HepG2 (cell line): ENCODE measurements around the gene CNNM2. TPM values are rescaled to one million over a fixed set of nuclear protein-coding genes. Genes with fewer than 3 reads are reported as not detected.

Source experiments
- ADNP ChIP-seq: sonication (generic); formaldehyde crosslinking; IDR thresholded peaks from 2 replicates; pipeline ENCODE4 v1.4.0; 2020; ENCODE audit warnings: missing genetic modification reagents
- ARNT2 ChIP-seq: sonication (generic); formaldehyde crosslinking; IDR thresholded peaks from 2 replicates; pipeline ENCODE4 v1.8.0; 2022; ENCODE audit warnings: mild to moderate bottlenecking, low read depth, missing genetic modification reagents, moderate library complexity
- ASH2L ChIP-seq: fragments of 300-600, 200-600 bp; sonication (generic); IDR thresholded peaks from 2 replicates; pipeline ENCODE4 v1.7.0; 2017; ENCODE audit warnings: low read depth, mild to moderate bottlenecking, moderate library complexity, mixed read lengths, low read length; ENCODE audit not compliant: insufficient read length
- ATF1 ChIP-seq: IDR thresholded peaks from 2 replicates; pipeline ENCODE4 v1.6.1; 2016; ENCODE audit warnings: mild to moderate bottlenecking, control low read depth
- DPF2 ChIP-seq: sonication (generic); formaldehyde crosslinking; IDR thresholded peaks from 2 replicates; pipeline ENCODE4 v1.4.0; 2020; ENCODE audit warnings: mild to moderate bottlenecking, low read depth, missing genetic modification reagents, borderline replicate concordance
- FOXA3 ChIP-seq: IDR thresholded peaks from 2 replicates; pipeline ENCODE4 v1.6.1; 2016; ENCODE audit warnings: missing genetic modification reagents, missing compliant biosample characterization
- GZF1 ChIP-seq: sonication (generic); formaldehyde crosslinking; IDR thresholded peaks from 2 replicates; pipeline ENCODE4 v1.5.1; 2020; ENCODE audit warnings: mild to moderate bottlenecking, missing genetic modification reagents
- HDAC1 ChIP-seq: sonication (generic); formaldehyde crosslinking; IDR thresholded peaks from 2 replicates; pipeline ENCODE4 v1.5.1; 2020; ENCODE audit warnings: mild to moderate bottlenecking, missing genetic modification reagents
- HIVEP1 ChIP-seq: sonication (generic); formaldehyde crosslinking; IDR thresholded peaks from 2 replicates; pipeline ENCODE4 v1.4.0; 2020; ENCODE audit warnings: mild to moderate bottlenecking, missing genetic modification reagents
- HMGXB4 ChIP-seq, 2 experiments: sonication (generic) in 1 of 2; formaldehyde crosslinking in 1 of 2; IDR thresholded peaks; 2 replicates each; pipeline versions ENCODE4 v1.4.0 to v1.6.1; 2018 to 2020; ENCODE audit warnings: missing genetic modification reagents in 2 of 2, borderline replicate concordance in 1 of 2, low read depth in 1 of 2, mild to moderate bottlenecking in 1 of 2, missing biosample characterization in 1 of 2
- HOXA7 ChIP-seq: sonication (generic); formaldehyde crosslinking; IDR thresholded peaks from 2 replicates; pipeline ENCODE4 v1.8.1; 2022; ENCODE audit warnings: mild to moderate bottlenecking, missing genetic modification reagents, moderate library complexity
- IKZF1 ChIP-seq: fragments of 450-650 bp; IDR thresholded peaks from 2 replicates; pipeline ENCODE4 v1.7.1; 2016
- IRF2 ChIP-seq: IDR thresholded peaks from 2 replicates; pipeline ENCODE4 v1.6.1; 2018; ENCODE audit warnings: missing genetic modification reagents, missing compliant biosample characterization
- MYPOP ChIP-seq: sonication (generic); formaldehyde crosslinking; IDR thresholded peaks from 2 replicates; pipeline ENCODE4 v1.8.1; 2023; ENCODE audit warnings: mild to moderate bottlenecking, moderate library complexity, missing genetic modification reagents
- SMAD3 ChIP-seq: sonication (generic); formaldehyde crosslinking; IDR thresholded peaks from 2 replicates; pipeline ENCODE4 v1.4.0; 2020; ENCODE audit warnings: missing genetic modification reagents
- THAP11 ChIP-seq: IDR thresholded peaks from 2 replicates; pipeline ENCODE4 v1.6.1; 2016; ENCODE audit warnings: missing biosample characterization, missing genetic modification reagents
- THAP7 ChIP-seq: sonication (generic); formaldehyde crosslinking; IDR thresholded peaks from 2 replicates; pipeline ENCODE4 v1.8.1; 2023; ENCODE audit warnings: mild to moderate bottlenecking, missing genetic modification reagents
- TMF1 ChIP-seq: sonication (generic); formaldehyde crosslinking; IDR thresholded peaks from 2 replicates; pipeline ENCODE4 v1.8.1; 2022; ENCODE audit warnings: low read depth, missing genetic modification reagents
- YEATS4 ChIP-seq: sonication (generic); formaldehyde crosslinking; IDR thresholded peaks from 2 replicates; pipeline ENCODE4 v1.4.0; 2020; ENCODE audit warnings: missing genetic modification reagents, borderline replicate concordance
- ZFAT ChIP-seq: sonication (generic); formaldehyde crosslinking; conservative IDR thresholded peaks from 2 replicates; pipeline ENCODE4 v1.8.1; 2023; ENCODE audit warnings: missing genetic modification reagents, inconsistent platforms
- ZFP36 ChIP-seq: fragments of 150-350 bp; IDR thresholded peaks from 2 replicates; pipeline ENCODE4 v1.6.1; 2018; ENCODE audit warnings: borderline replicate concordance, low read length, low read depth; ENCODE audit not compliant: partially characterized antibody
- ZNF570 ChIP-seq: sonication (generic); formaldehyde crosslinking; IDR thresholded peaks from 2 replicates; pipeline ENCODE4 v1.4.0; 2020; ENCODE audit warnings: mild to moderate bottlenecking, missing genetic modification reagents, borderline replicate concordance
- ZNF580 ChIP-seq: IDR thresholded peaks from 2 replicates; pipeline ENCODE4 v1.6.1; 2016; ENCODE audit warnings: low read depth, borderline replicate concordance
- ZNF605 ChIP-seq: sonication (generic); formaldehyde crosslinking; IDR thresholded peaks from 2 replicates; pipeline ENCODE4 v1.8.0; 2022; ENCODE audit warnings: mild to moderate bottlenecking, missing genetic modification reagents
- ZNF784 ChIP-seq: sonication (generic); formaldehyde crosslinking; IDR thresholded peaks from 2 replicates; pipeline ENCODE4 v1.5.1; 2020; ENCODE audit warnings: missing genetic modification reagents, mild to moderate bottlenecking, borderline replicate concordance
- ZSCAN20 ChIP-seq: sonication (generic); formaldehyde crosslinking; IDR thresholded peaks from 2 replicates; pipeline ENCODE4 v1.4.0; 2020; ENCODE audit warnings: missing genetic modification reagents, mild to moderate bottlenecking, borderline replicate concordance
- polyA plus RNA-seq, 8 experiments: library from polyadenylated mRNA; depleted of rRNA in 3 of 8; stranded (reverse) in 7 of 8; unstranded in 1 of 8; fragments of >200 nt; fragmentation: Illumina TruSeq in 4 of 8; extraction: Trizol in 4 of 8; gene quantifications; 2 replicates each; pipeline versions ENCODE4 v1.2.1 to v1.2.3, GENCODE V29; 2011 to 2016; ENCODE audit warnings: low read depth in 4 of 8, missing spikeins in 1 of 8, mixed read lengths in 1 of 8; ENCODE audit not compliant: insufficient read depth in 1 of 8
- total RNA-seq, 5 experiments: library from RNA; depleted of rRNA; stranded (reverse); fragments of >200 nt; fragmentation: Illumina TruSeq; extraction: Trizol; gene quantifications; 2 replicates each; pipeline ENCODE4 v1.2.3, GENCODE V29; 2016; ENCODE audit warnings: low read depth in 1 of 5

Gene CNNM2
- total and polyA plus RNA-seq, 2 of the 13 experiments (the other 11 are each of a cell fraction or from before 2014, with no cell fraction given), result 7.1 to 9.0 TPM

GRCh38 chr10:102919246-102919959 is 1.3 kb downstream of the CNNM2 start (continued):
- 0 out of 4 replicates have a peak, but pooled peaks of 1 of the 2 experiments have one; percentile 31 for TF ChIP-seq HMGXB4 (CRISPR knock-in tag; IDR thresholded peaks at IDR 0.05; ENCODE audit: borderline replicate concordance in 1 of 2, low read depth in 1 of 2)
- TF ChIP-seq THAP7 (CRISPR knock-in tag), result no peak
- no peak for TF ChIP-seq DPF2 (CRISPR knock-in tag)
- TF ChIP-seq ARNT2 (CRISPR knock-in tag), result 0 out of 2 replicates have a peak, but pooled peaks have one; percentile 39
- TF ChIP-seq IRF2 (CRISPR knock-in tag), result no peak
- TF ChIP-seq IKZF1, result no peak
- peak; percentile 2; the same call in 1 of the 2 replicates for TF ChIP-seq THAP11 (CRISPR knock-in tag)
- peak; percentile 91 for TF ChIP-seq ZNF605
- peak; percentile 90 for TF ChIP-seq MYPOP (CRISPR knock-in tag)
- no peak for TF ChIP-seq ZFP36
- TF ChIP-seq HIVEP1 (CRISPR knock-in tag), result peak; percentile 66; the same call in 1 of the 2 replicates
- TF ChIP-seq ZNF784 (CRISPR knock-in tag), result peak; percentile 54; the same call in 1 of the 2 replicates
- no peak for TF ChIP-seq ZSCAN20 (CRISPR knock-in tag)
- TF ChIP-seq FOXA3 (CRISPR knock-in tag), result no peak; the same call in 1 of the 2 replicates
- TF ChIP-seq ZFAT (CRISPR knock-in tag), result peak; percentile 78; the same call in 1 of the 2 replicates
- no peak for TF ChIP-seq SMAD3 (CRISPR knock-in tag)
- TF ChIP-seq ATF1, result no peak
- no peak for TF ChIP-seq GZF1 (CRISPR knock-in tag)
- no peak for TF ChIP-seq YEATS4 (CRISPR knock-in tag)
- no peak for TF ChIP-seq HOXA7 (CRISPR knock-in tag)
- TF ChIP-seq ZNF580, result no peak
- TF ChIP-seq ZNF570, result no peak
- TF ChIP-seq ASH2L, result no peak
- no peak; the same call in 1 of the 2 replicates for TF ChIP-seq TMF1 (CRISPR knock-in tag)
- no peak for TF ChIP-seq ADNP (CRISPR knock-in tag)
- 0 out of 2 replicates have a peak, but pooled peaks have one; percentile 27 for TF ChIP-seq HDAC1
